ENCODE measurements around the gene NUDT19.
A peak's percentile ranks its signal among the peaks of the same experiment; 100 is the strongest.

NUDT19 gene

DNA sequence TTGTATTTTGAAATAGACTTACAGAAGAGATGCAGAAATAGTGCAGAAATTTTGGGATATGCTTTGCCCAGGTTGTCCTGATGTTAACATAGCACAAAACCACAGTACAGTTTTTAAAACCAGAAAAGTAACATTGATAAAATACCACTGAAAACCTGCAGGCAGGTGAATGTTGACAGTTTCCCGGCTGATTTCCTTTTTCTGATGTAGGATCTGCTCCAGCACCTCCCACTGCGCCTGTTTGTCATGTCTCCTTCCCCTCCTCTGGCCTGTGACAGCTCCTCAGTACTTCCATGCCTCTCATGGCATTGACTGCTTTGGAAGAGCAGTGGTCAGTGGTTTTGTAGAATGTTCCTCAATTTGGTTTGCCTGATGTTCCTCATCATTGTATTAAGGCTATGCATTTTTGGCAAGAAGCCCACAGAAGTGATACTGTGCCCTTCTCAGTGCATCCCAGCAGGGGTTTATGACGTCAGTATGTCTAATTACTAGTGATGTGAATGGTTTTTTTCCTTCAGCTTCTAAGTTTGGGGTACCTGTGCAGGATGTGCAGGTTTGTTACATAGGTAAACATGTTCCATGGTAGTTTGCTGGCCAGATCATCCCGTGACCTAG is 58.9 kb downstream of the NUDT19 start (continued):
- TF ChIP-seq, protein P1, sequence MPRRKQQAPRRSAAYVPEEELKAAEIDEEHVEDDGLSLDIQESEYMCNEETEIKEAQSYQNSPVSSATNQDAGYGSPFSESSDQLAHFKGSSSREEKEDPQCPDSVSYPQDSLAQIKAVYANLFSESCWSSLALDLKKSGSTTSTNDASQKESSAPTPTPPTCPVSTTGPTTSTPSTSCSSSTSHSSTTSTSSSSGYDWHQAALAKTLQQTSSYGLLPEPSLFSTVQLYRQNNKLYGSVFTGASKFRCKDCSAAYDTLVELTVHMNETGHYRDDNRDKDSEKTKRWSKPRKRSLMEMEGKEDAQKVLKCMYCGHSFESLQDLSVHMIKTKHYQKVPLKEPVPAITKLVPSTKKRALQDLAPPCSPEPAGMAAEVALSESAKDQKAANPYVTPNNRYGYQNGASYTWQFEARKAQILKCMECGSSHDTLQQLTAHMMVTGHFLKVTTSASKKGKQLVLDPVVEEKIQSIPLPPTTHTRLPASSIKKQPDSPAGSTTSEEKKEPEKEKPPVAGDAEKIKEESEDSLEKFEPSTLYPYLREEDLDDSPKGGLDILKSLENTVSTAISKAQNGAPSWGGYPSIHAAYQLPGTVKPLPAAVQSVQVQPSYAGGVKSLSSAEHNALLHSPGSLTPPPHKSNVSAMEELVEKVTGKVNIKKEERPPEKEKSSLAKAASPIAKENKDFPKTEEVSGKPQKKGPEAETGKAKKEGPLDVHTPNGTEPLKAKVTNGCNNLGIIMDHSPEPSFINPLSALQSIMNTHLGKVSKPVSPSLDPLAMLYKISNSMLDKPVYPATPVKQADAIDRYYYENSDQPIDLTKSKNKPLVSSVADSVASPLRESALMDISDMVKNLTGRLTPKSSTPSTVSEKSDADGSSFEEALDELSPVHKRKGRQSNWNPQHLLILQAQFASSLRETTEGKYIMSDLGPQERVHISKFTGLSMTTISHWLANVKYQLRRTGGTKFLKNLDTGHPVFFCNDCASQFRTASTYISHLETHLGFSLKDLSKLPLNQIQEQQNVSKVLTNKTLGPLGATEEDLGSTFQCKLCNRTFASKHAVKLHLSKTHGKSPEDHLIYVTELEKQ (tag by site-specific recombination; IDR thresholded peaks at IDR 0.05; ENCODE audit: borderline replicate concordance) = no peak
- TF ChIP-seq GLIS1 (tag by site-specific recombination; IDR thresholded peaks at IDR 0.05) (peak; percentile 31; the same call in 1 of the 2 replicates), GLI2 (tag by site-specific recombination; IDR thresholded peaks at IDR 0.05; ENCODE audit: borderline replicate concordance, low read depth) (no peak), ZBTB21 (tag by site-specific recombination; IDR thresholded peaks at IDR 0.05) (peak; percentile 90), ZNF777 (tag by site-specific recombination; IDR thresholded peaks at IDR 0.05; ENCODE audit: borderline replicate concordance) (no peak)

DNA sequence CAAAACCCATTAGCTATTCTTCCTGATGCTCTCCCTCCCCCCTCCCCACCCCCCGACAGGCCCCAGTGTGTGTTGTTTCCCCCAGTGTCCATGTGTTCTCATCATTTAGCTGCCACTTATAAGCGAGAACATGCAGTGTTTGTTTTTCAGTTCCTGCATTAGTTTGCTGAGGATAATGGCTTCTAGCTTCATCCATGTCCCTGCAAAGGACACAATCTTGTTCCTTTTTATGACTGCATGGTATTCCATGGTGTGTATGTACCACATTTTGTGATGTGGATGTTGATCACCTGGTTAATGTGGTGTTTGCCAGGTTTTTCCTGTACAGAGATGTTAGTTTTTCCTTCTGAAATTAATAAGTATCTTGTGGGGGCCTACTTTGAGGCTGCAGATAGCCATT is 59.4 kb downstream of the NUDT19 start:
- H3K36me3 ChIP-seq (ENCODE audit: control insufficient read depth in 2 of 2, insufficient read depth in 1 of 2, low read length in 2 of 2) = no peaks in the 10 kb centered on the region
- H3K9me3 ChIP-seq (ENCODE audit: control insufficient read depth, insufficient read depth, low read depth, low read length) = peaks cover 2% of the 10 kb centered on the region; the same call in 1 of the 2 replicates
- CTCF ChIA-PET = interaction anchor here (0.6 to 0.8 kb wide), 2 partner anchors 32 to 369 kb away, joined by 3 read pairs; no protein-coding TSS in a partner anchor
- peaks cover 12% of the 10 kb centered on the region for H3K4me1 ChIP-seq (ENCODE audit: control insufficient read depth, insufficient read depth, low read length)
- no peak overlapping the region for H3K27ac ChIP-seq (ENCODE audit: extremely low read depth, low read depth, low read length)
- POLR2A ChIA-PET = no interaction called here
- H3K4me3 ChIP-seq (ENCODE audit: low read depth, low read length) = no peak overlapping the region
- TF ChIP-seq ZNF146 (tag by site-specific recombination; IDR thresholded peaks at IDR 0.05) = peak; percentile 90
- TF ChIP-seq ZNF629 (tag by site-specific recombination; IDR thresholded peaks at IDR 0.05) = 0 out of 2 replicates have a peak, but pooled peaks have one; percentile 9
- TF ChIP-seq ZSCAN30 (tag by site-specific recombination; IDR thresholded peaks at IDR 0.05) = no peak

DNA sequence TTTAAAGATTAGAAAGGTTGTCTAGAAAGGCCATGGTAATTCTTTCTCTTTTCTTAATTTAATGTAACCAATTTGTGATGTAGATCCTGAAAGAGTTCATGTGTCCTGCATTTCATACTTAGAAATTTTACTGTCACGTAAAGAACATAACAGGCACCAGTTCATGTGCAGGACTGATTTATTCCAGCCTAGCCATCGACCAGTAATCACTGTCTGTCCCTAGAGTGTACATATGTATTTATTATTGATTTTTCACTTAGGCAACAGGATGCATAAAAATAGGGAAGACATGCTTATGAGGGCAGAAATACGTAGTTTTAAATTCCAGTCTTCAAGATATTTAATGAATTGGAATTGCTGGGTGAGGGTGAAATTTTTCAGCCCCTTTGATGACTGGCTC is 65.6 kb downstream of the NUDT19 start:
- CTCF ChIA-PET = no interaction called here
- no peak overlapping the region for H3K27ac ChIP-seq (ENCODE audit: extremely low read depth, low read depth, low read length)
- TF ChIP-seq SETDB1 (IDR thresholded peaks at IDR 0.05; ENCODE audit: insufficient read length, low read length) (no peak), ZNF621 (tag by site-specific recombination; IDR thresholded peaks at IDR 0.05) (no peak), GLI2 (tag by site-specific recombination; IDR thresholded peaks at IDR 0.05; ENCODE audit: borderline replicate concordance, low read depth) (no peak), SALL2 (tag by site-specific recombination; IDR thresholded peaks at IDR 0.05; ENCODE audit: borderline replicate concordance) (no peak), MYNN (tag by site-specific recombination; IDR thresholded peaks at IDR 0.05; ENCODE audit: borderline replicate concordance) (no peak), ZNF24 (tag by site-specific recombination; IDR thresholded peaks at IDR 0.05) (no peak), ZNF132 (tag by site-specific recombination; IDR thresholded peaks at IDR 0.05; ENCODE audit: borderline replicate concordance) (no peak), ZNF521 (tag by site-specific recombination; IDR thresholded peaks at IDR 0.05) (no peak), ZNF292 (tag by site-specific recombination; IDR thresholded peaks at IDR 0.05; ENCODE audit: borderline replicate concordance, low read depth) (no peak), ZNF624 (tag by site-specific recombination; IDR thresholded peaks at IDR 0.05) (no peak), ZNF747 (tag by site-specific recombination; IDR thresholded peaks at IDR 0.05) (no peak)
- TF ChIP-seq, protein P2, sequence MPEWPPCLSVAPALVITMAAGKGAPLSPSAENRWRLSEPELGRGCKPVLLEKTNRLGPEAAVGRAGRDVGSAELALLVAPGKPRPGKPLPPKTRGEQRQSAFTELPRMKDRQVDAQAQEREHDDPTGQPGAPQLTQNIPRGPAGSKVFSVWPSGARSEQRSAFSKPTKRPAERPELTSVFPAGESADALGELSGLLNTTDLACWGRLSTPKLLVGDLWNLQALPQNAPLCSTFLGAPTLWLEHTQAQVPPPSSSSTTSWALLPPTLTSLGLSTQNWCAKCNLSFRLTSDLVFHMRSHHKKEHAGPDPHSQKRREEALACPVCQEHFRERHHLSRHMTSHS (tag by site-specific recombination; IDR thresholded peaks at IDR 0.05) = no peak
- POLR2A ChIA-PET = no interaction called here
- H3K4me3 ChIP-seq (ENCODE audit: low read depth, low read length) = no peak overlapping the region
- peaks cover 2% of the 10 kb centered on the region; the same call in 1 of the 2 replicates for H3K4me1 ChIP-seq (ENCODE audit: control insufficient read depth, insufficient read depth, low read length)
- H3K9me3 ChIP-seq (ENCODE audit: control insufficient read depth, insufficient read depth, low read depth, low read length) = peaks cover 13% of the 10 kb centered on the region
- H3K36me3 ChIP-seq (ENCODE audit: control insufficient read depth in 2 of 2, insufficient read depth in 1 of 2, low read length in 2 of 2) = no peaks in the 10 kb centered on the region

Measured in HEK293 (cell line).